A549 (cell line): ENCODE results near the gene WRNIP1. TPM values are rescaled to one million over a fixed set of nuclear protein-coding genes. Genes with fewer than 3 reads are reported as not detected.

ENCODE experiments used
- ATAC-seq, 2 experiments: fragments of 200-7000 bp in 1 of 2; fragments of >200 bp in 1 of 2; cut with Nextera tagmentation in 1 of 2; cut with Tn5 transposase in 1 of 2; 3 replicates each; pipeline versions ENCODE4 v1.8.0 to v1.9.1; 2018 to 2020; ENCODE audit warnings: mild to moderate bottlenecking in 1 of 2, moderate library complexity in 1 of 2
- CTCF ChIA-PET: fragments of 300-600 bp; sonication (Branson Sonifier 250); formaldehyde crosslinking; extraction: SDS; loops from one replicate; lab custom pipeline; 2021; ENCODE audit warnings: antibody characterized with exemption, inconsistent platforms; lab: Yijun Ruan, JAX
- POLR2A ChIA-PET: fragments of 350-600 bp; formaldehyde crosslinking; extraction: SDS; loops from one replicate; lab custom pipeline; 2021; ENCODE audit warnings: antibody characterized with exemption, inconsistent platforms; lab: Yijun Ruan, JAX
- DNase-seq, 2 experiments: peaks; one replicate each; pipeline versions ENCODE4 v3.0.0 to v3.0.0-alpha.2; 2011 to 2016; ENCODE audit warnings: low read depth in 1 of 2, low spot score in 1 of 2
- FAIRE-seq: peaks from 2 replicates; lab custom pipeline; 2011; peaks lifted over from hg19 to GRCh38; lab: Jason Lieb, UNC
- H3K27ac ChIP-seq, 2 experiments: fragments of >200 bp; sonication (Bioruptor Twin); formaldehyde crosslinking; 3 replicates each; pipeline ENCODE4 v1.5.1; 2016 to 2017
- H3K4me1 ChIP-seq: fragments of >200 bp; sonication (Bioruptor Twin); formaldehyde crosslinking; 3 replicates; pipeline ENCODE4 v1.6.1; 2016
- H3K4me2 ChIP-seq: fragments of >200 bp; sonication (Bioruptor Twin); formaldehyde crosslinking; 3 replicates; pipeline ENCODE4 v1.6.1; 2016
- H3K4me3 ChIP-seq: fragments of >200 bp; sonication (Bioruptor Twin); formaldehyde crosslinking; 3 replicates; pipeline ENCODE4 v1.5.1; 2016
- H3K9me3 ChIP-seq: fragments of >200 bp; sonication (Bioruptor Twin); formaldehyde crosslinking; 3 replicates; pipeline ENCODE4 v1.6.1; 2016
- ATOH8 ChIP-seq: fragments of 250-450 bp; sonication (Bioruptor Pico); IDR thresholded peaks from 2 replicates; pipeline ENCODE4 v1.5.0; 2020; ENCODE audit warnings: low read depth, mild to moderate bottlenecking, moderate library complexity
- CBX8 ChIP-seq: fragments of 200-600 bp; sonication (generic); IDR thresholded peaks from 2 replicates; pipeline ENCODE4 v1.6.1; 2016
- CEBPB ChIP-seq, 2 experiments: fragments of >200 bp in 1 of 2; sonication (Bioruptor Twin) in 1 of 2; formaldehyde crosslinking in 1 of 2; IDR thresholded peaks; 2 replicates each; pipeline ENCODE4 v1.6.1; 2012 to 2016
- E2F6 ChIP-seq: IDR thresholded peaks from 2 replicates; pipeline ENCODE4 v1.6.1; 2012; ENCODE audit warnings: low read depth, borderline replicate concordance
- EHF ChIP-seq: fragments of 250-450 bp; sonication (Bioruptor Pico); IDR thresholded peaks from 2 replicates; pipeline ENCODE4 v1.5.0; 2020; ENCODE audit warnings: mild to moderate bottlenecking
- ELK1 ChIP-seq: fragments of 150-350 bp; IDR thresholded peaks from 2 replicates; pipeline ENCODE4 v1.6.1; 2014; ENCODE audit warnings: low read depth, mild to moderate bottlenecking, low read length
- ESRRA ChIP-seq: fragments of 150-350 bp; IDR thresholded peaks from 2 replicates; pipeline ENCODE4 v1.6.1; 2014; ENCODE audit warnings: mild to moderate bottlenecking, low read length, borderline replicate concordance
- FOSL2 ChIP-seq, 2 experiments: fragments of 450-650 bp in 1 of 2; fragments of >200 bp in 1 of 2; sonication (Bioruptor Twin) in 1 of 2; formaldehyde crosslinking; IDR thresholded peaks; 2 replicates each; pipeline versions ENCODE4 v1.5.0 to v1.6.1; 2016 to 2020; ENCODE audit warnings: mild to moderate bottlenecking in 1 of 2, moderate library complexity in 1 of 2
- GATA3 ChIP-seq: IDR thresholded peaks from 2 replicates; pipeline ENCODE4 v1.6.1; 2012; ENCODE audit warnings: borderline replicate concordance
- HMGXB4 ChIP-seq: fragments of 250-450 bp; sonication (Bioruptor Pico); IDR thresholded peaks from 2 replicates; pipeline ENCODE4 v1.5.0; 2021; ENCODE audit warnings: mild to moderate bottlenecking, moderate library complexity, borderline replicate concordance
- HOXA7 ChIP-seq: fragments of 250-450 bp; sonication (Bioruptor Pico); IDR thresholded peaks from 2 replicates; pipeline ENCODE4 v1.5.0; 2020; ENCODE audit warnings: mild to moderate bottlenecking, moderate library complexity
- JUN ChIP-seq, 2 experiments: fragments of >200 bp; sonication (Bioruptor Twin); formaldehyde crosslinking; IDR thresholded peaks; 2 replicates in 1 of 2; 3 replicates in 1 of 2; pipeline ENCODE4 v1.6.1; 2016 to 2017
- MAFK ChIP-seq: fragments of 450-650 bp; IDR thresholded peaks from 2 replicates; pipeline ENCODE4 v1.6.1; 2014; ENCODE audit not compliant: partially characterized antibody
- MAX ChIP-seq: IDR thresholded peaks from 2 replicates; pipeline ENCODE4 v1.6.1; 2012
- MAZ ChIP-seq: fragments of 150-350 bp; IDR thresholded peaks from 2 replicates; pipeline ENCODE4 v1.6.1; 2014; ENCODE audit warnings: antibody characterized with exemption, low read depth, low read length, borderline replicate concordance
- MYC ChIP-seq: IDR thresholded peaks from 2 replicates; pipeline ENCODE4 v1.6.1; 2012; ENCODE audit warnings: mild to moderate bottlenecking, inconsistent platforms, low read length, improper control_type of control experiment, borderline replicate concordance
- NFE2L2 ChIP-seq: fragments of 150-350 bp; conservative IDR thresholded peaks from 2 replicates; pipeline ENCODE4 v1.6.1; 2014; ENCODE audit warnings: low read length
- NPAS2 ChIP-seq: fragments of 250-450 bp; sonication (Bioruptor Pico); IDR thresholded peaks from 2 replicates; pipeline ENCODE4 v1.8.0; 2022; ENCODE audit warnings: mild to moderate bottlenecking, moderate library complexity, borderline replicate concordance
- PBX3 ChIP-seq: IDR thresholded peaks from 2 replicates; pipeline ENCODE4 v1.6.1; 2012
- PHF8 ChIP-seq: fragments of 200-600 bp; sonication (generic); IDR thresholded peaks from 2 replicates; pipeline ENCODE4 v1.6.1; 2016; ENCODE audit warnings: low read depth, mild to moderate bottlenecking, antibody characterized with exemption, moderate library complexity, borderline replicate concordance
- POLR2A ChIP-seq: IDR thresholded peaks from 2 replicates; pipeline ENCODE4 v1.6.1; 2012; ENCODE audit warnings: mild to moderate bottlenecking, low read length
- POLR2AphosphoS2 ChIP-seq: conservative IDR thresholded peaks from 2 replicates; pipeline ENCODE4 v1.6.1; 2012; ENCODE audit warnings: low read length, improper control_type of control experiment, inconsistent platforms
- RFX5 ChIP-seq: fragments of 450-650 bp; IDR thresholded peaks from 2 replicates; pipeline ENCODE4 v1.7.1; 2014; ENCODE audit warnings: antibody characterized with exemption, mild to moderate bottlenecking, moderate library complexity
- RNF2 ChIP-seq: fragments of 200-600 bp; sonication (generic); IDR thresholded peaks from 2 replicates; pipeline ENCODE4 v1.6.1; 2016; ENCODE audit warnings: low read depth, mild to moderate bottlenecking, antibody characterized with exemption, moderate library complexity, borderline replicate concordance
- SMC3 ChIP-seq: fragments of >200 bp; sonication (Bioruptor Twin); formaldehyde crosslinking; IDR thresholded peaks from 3 replicates; pipeline ENCODE4 v1.6.1; 2018; ENCODE audit warnings: inconsistent platforms
- TFCP2L1 ChIP-seq: fragments of 250-450 bp; sonication (Bioruptor Pico); IDR thresholded peaks from 2 replicates; pipeline ENCODE4 v1.5.0; 2021; ENCODE audit warnings: mild to moderate bottlenecking
- WGBS: methylation state at CpG from one replicate; pipeline ENCODE4 v1.1.6; 2017; ENCODE audit errors: missing lambda C conversion rate; 5-methylcytosine and 5-hydroxymethylcytosine counted together
- polyA plus RNA-seq, 4 experiments: library from polyadenylated mRNA; depleted of rRNA in 3 of 4; stranded (reverse); fragments of >200 nt; fragmentation: RNase III in 1 of 4; extraction: RNeasy Plus Mini Kit Qiagen cat#74134 plus additional on column Dnase treatment in 1 of 4; gene quantifications; 2 replicates in 3 of 4; 3 replicates in 1 of 4; pipeline ENCODE4 v1.2.3, GENCODE V29; 2011 to 2017

WRNIP1 gene
- polyA plus RNA-seq, 2 of the 4 experiments (the other 2 are of a cell fraction), result 27.7 to 32.2 TPM

- POLR2A ChIA-PET, result interaction anchor here (0.5 kb wide), 1 partner anchor 9 kb away, joined by 4 read pairs; no protein-coding TSS in a partner anchor
- no peaks in the 10 kb centered on the region for H3K4me1 ChIP-seq
- no peak for ATAC-seq
- CTCF ChIA-PET, result interaction anchor here (1.0 to 1.3 kb wide), 2 partner anchors 9 to 262 kb away, joined by 3 to 6 read pairs; no protein-coding TSS in a partner anchor
- 85% methylated on average over 11 of the region's 11 CpGs for WGBS
- no peak for TF ChIP-seq TFCP2L1 (CRISPR knock-in tag)
- no peak for TF ChIP-seq GATA3
- no peak for TF ChIP-seq HMGXB4 (CRISPR knock-in tag)
- TF ChIP-seq ELK1, result no peak
- no peak for TF ChIP-seq JUN (IDR thresholded peaks at IDR 0.05)
- TF ChIP-seq RFX5, result no peak
- TF ChIP-seq MAFK, result no peak
- TF ChIP-seq RNF2, result no peak
- no peak for TF ChIP-seq ESRRA
- no peak for TF ChIP-seq NPAS2 (CRISPR knock-in tag)
- TF ChIP-seq E2F6, result no peak
- no peak for TF ChIP-seq ATOH8 (CRISPR knock-in tag)
- no peak for TF ChIP-seq POLR2AphosphoS2
- no peak for TF ChIP-seq PBX3
- TF ChIP-seq PHF8, result no peak
- no peak for TF ChIP-seq HOXA7 (CRISPR knock-in tag)
- TF ChIP-seq FOSL2 (IDR thresholded peaks at IDR 0.05), result no peak
- TF ChIP-seq FOSL2 (CRISPR knock-in tag; IDR thresholded peaks at IDR 0.05), result no peak
- no peak for FAIRE-seq
- H3K4me3 ChIP-seq, result no peak overlapping the region
- DNase-seq, result no peak
- H3K27ac ChIP-seq, result no peak overlapping the region
- H3K4me2 ChIP-seq, result no peak overlapping the region
- no peaks in the 10 kb centered on the region for H3K9me3 ChIP-seq
These were observed 34.8 kb downstream of the WRNIP1 start for GRCh38 chr6:2799936-2800527.

GRCh38 chr6:2800552-2801316 is 35.5 kb downstream of the WRNIP1 start:
- POLR2A ChIA-PET, result no interaction called here
- Histone ChIP-seq H3K4me3 (no peak overlapping the region), H3K4me1 (no peaks in the 10 kb centered on the region), H3K9me3 (no peaks in the 10 kb centered on the region), H3K4me2 (no peak overlapping the region), H3K27ac (no peak overlapping the region)
- 89% methylated on average over 11 of the region's 14 CpGs for WGBS
- ATAC-seq (no peak), FAIRE-seq (no peak), DNase-seq (no peak)
- CTCF ChIA-PET, result interaction anchor here (1.0 to 1.3 kb wide), 2 partner anchors 9 to 261 kb away, joined by 3 to 6 read pairs; no protein-coding TSS in a partner anchor
- TF ChIP-seq SMC3 (no peak), MYC (no peak), NFE2L2 (no peak), POLR2A (no peak), MAZ (no peak), GATA3 (no peak), TFCP2L1 (CRISPR knock-in tag) (no peak), HMGXB4 (CRISPR knock-in tag) (no peak), MAX (no peak), POLR2AphosphoS2 (no peak), CBX8 (no peak), EHF (CRISPR knock-in tag) (no peak), CEBPB (IDR thresholded peaks at IDR 0.05) (no peak)
